Endothelial cell of umbilical vein (primary cell): Measurements from ENCODE around the gene NOB1. TPM values are rescaled to one million over a fixed set of nuclear protein-coding genes. Genes with fewer than 3 reads are reported as not detected.

ENCODE experiments used
- BruUV-seq: library from RNA; stranded (reverse); fragments of 400-500 nt; replicated peaks from 2 replicates; lab custom pipeline; 2021; lab: Mats Ljungman, UMichigan
- CTCF ChIA-PET: fragments of 300-600, 350-600 bp; sonication (Branson Sonifier 250); formaldehyde crosslinking; loops from one replicate; lab custom pipeline; 2021; ENCODE audit warnings: antibody characterized with exemption, inconsistent platforms; lab: Charles Lee
- POLR2A ChIA-PET: fragments of 300-600, 350-600 bp; sonication (Branson Sonifier 250); formaldehyde crosslinking; loops from one replicate; lab custom pipeline; 2021; ENCODE audit warnings: antibody characterized with exemption, inconsistent platforms; lab: Charles Lee
- DNase-seq: peaks from one replicate; pipeline ENCODE4 v3.0.0-alpha.2; 2011; ENCODE audit warnings: low read depth, low spot score
- FAIRE-seq: peaks from 2 replicates; lab custom pipeline; 2011; peaks lifted over from hg19 to GRCh38; lab: Jason Lieb, UNC
- H2AFZ ChIP-seq: 2 replicates; pipeline ENCODE4 v1.6.0; 2012; ENCODE audit warnings: low read depth, low read length, control low read depth, inconsistent platforms
- H3K27ac ChIP-seq: 2 replicates; pipeline ENCODE4 v1.5.1; 2011; ENCODE audit warnings: low read depth, mild to moderate bottlenecking, control low read depth, low read length, moderate library complexity; ENCODE audit not compliant: insufficient read depth
- H3K27me3 ChIP-seq, 2 experiments: 2 replicates each; pipeline versions ENCODE4 v1.6.0 to v1.6.1; 2011; ENCODE audit warnings: low read length in 2 of 2, mixed read lengths in 1 of 2; ENCODE audit not compliant: control insufficient read depth in 2 of 2, insufficient read depth in 2 of 2
- H3K36me3 ChIP-seq, 2 experiments: 2 replicates in 1 of 2; 3 replicates in 1 of 2; pipeline ENCODE4 v1.5.1; 2011; ENCODE audit warnings: low read length in 2 of 2, mild to moderate bottlenecking in 1 of 2, moderate library complexity in 1 of 2; ENCODE audit not compliant: control insufficient read depth in 2 of 2, insufficient read depth in 2 of 2; ENCODE audit errors: extremely low read depth in 1 of 2
- H3K4me1 ChIP-seq: 3 replicates; pipeline ENCODE4 v1.5.1; 2011; ENCODE audit warnings: mild to moderate bottlenecking, low read length; ENCODE audit not compliant: control insufficient read depth, insufficient read depth; ENCODE audit errors: extremely low read depth
- H3K4me2 ChIP-seq: 2 replicates; pipeline ENCODE4 v1.6.1; 2011; ENCODE audit warnings: low read length, control low read depth, mixed read lengths; ENCODE audit not compliant: insufficient read depth
- H3K4me3 ChIP-seq, 3 experiments: fragments of 200-600 bp in 1 of 3; sonication (generic), shearing (Covaris generic) in 1 of 3; replicated peaks in 1 of 3; 2 replicates each; pipeline ENCODE4 v1.5.1; 2011 to 2016; ENCODE audit warnings: control low read depth in 3 of 3, low read length in 3 of 3, mild to moderate bottlenecking in 2 of 3, inconsistent platforms in 1 of 3, low read depth in 1 of 3, moderate library complexity in 1 of 3; ENCODE audit not compliant: insufficient read depth in 1 of 3
- H3K79me2 ChIP-seq: 2 replicates; pipeline ENCODE4 v1.6.0; 2012; ENCODE audit warnings: low read length, inconsistent platforms; ENCODE audit not compliant: control insufficient read depth, insufficient read depth
- H3K9ac ChIP-seq: replicated peaks from 2 replicates; pipeline ENCODE3; 2011; ENCODE audit warnings: low read length, control low read depth; ENCODE audit not compliant: insufficient read depth; ENCODE audit errors: extremely low read depth
- H3K9me1 ChIP-seq: replicated peaks from 3 replicates; pipeline ENCODE4 v1.6.0; 2011; ENCODE audit warnings: mild to moderate bottlenecking, low read length; ENCODE audit not compliant: control insufficient read depth, insufficient read depth; ENCODE audit errors: extremely low read depth
- H3K9me3 ChIP-seq: replicated peaks from 2 replicates; pipeline ENCODE4 v1.5.1; 2012; ENCODE audit warnings: low read length, inconsistent platforms; ENCODE audit not compliant: control insufficient read depth, insufficient read depth
- H4K20me1 ChIP-seq: replicated peaks from 2 replicates; pipeline ENCODE3; 2011; ENCODE audit warnings: mild to moderate bottlenecking, low read length; ENCODE audit not compliant: control insufficient read depth, insufficient read depth; ENCODE audit errors: extremely low read depth
- EZH2 ChIP-seq: IDR thresholded peaks from 2 replicates; pipeline ENCODE4 v1.6.1; 2012; ENCODE audit warnings: borderline replicate concordance, low read depth, mild to moderate bottlenecking, moderate library complexity, low read length, inconsistent platforms; ENCODE audit not compliant: severe bottlenecking
- FOS ChIP-seq: IDR thresholded peaks from 2 replicates; pipeline ENCODE4 v1.6.1; 2011; ENCODE audit warnings: mild to moderate bottlenecking, low read length, moderate library complexity, borderline replicate concordance; ENCODE audit not compliant: insufficient read depth
- GATA2 ChIP-seq: IDR thresholded peaks from 2 replicates; pipeline ENCODE4 v1.7.0; 2011; ENCODE audit warnings: low read depth, mild to moderate bottlenecking, moderate library complexity, mixed read lengths, low read length; ENCODE audit not compliant: insufficient read length, insufficient read depth
- JUN ChIP-seq: IDR thresholded peaks from 2 replicates; pipeline ENCODE4 v1.6.1; 2011; ENCODE audit warnings: borderline replicate concordance, low read depth; ENCODE audit not compliant: insufficient read length, insufficient read depth
- MYC ChIP-seq: IDR thresholded peaks from one replicate; pipeline ENCODE4 v1.6.1; 2011; ENCODE audit warnings: mild to moderate bottlenecking, low read depth, low read length
- POLR2A ChIP-seq: IDR thresholded peaks from 2 replicates; pipeline ENCODE4 v1.6.1; 2012; ENCODE audit warnings: low read depth, mild to moderate bottlenecking, control low read depth, low read length
- POLR2AphosphoS5 ChIP-seq: IDR thresholded peaks from 2 replicates; pipeline ENCODE4 v1.6.1; 2012; ENCODE audit warnings: low read depth, mild to moderate bottlenecking, control low read depth, low read length, moderate library complexity; ENCODE audit not compliant: insufficient read depth
- dilution Hi-C: fragments of 300-500 bp; cut with MboI; formaldehyde crosslinking; loops from one replicate; pipeline ENCODE4 v1.15.0; 2019; ENCODE audit warnings: low sequenced_read_pairs; ENCODE audit not compliant: extremely low pct_ligation_motif_present
- intact Hi-C: fragments of 100-400 bp; cut with micrococcal nuclease; formaldehyde crosslinking; loops from one replicate; pipeline ENCODE4 v1.10.0; 2022
- polyA plus RNA-seq, 4 experiments: library from polyadenylated mRNA; depleted of rRNA in 3 of 4; stranded (reverse) in 3 of 4; unstranded in 1 of 4; fragments of >200 nt; gene quantifications; 2 replicates each; pipeline versions ENCODE4 v1.2.1 to v1.2.3, GENCODE V29; 2011 to 2012; ENCODE audit warnings: missing spikeins in 1 of 4
- total RNA-seq: library from RNA; stranded (reverse); gene quantifications from 2 replicates; pipeline ENCODE4 v1.2.3, GENCODE V29; 2021
- TF ChIP-seq, protein P1 (sequence below), 2 donors: IDR thresholded peaks; 1 replicate in 1 of 2; 2 replicates in 1 of 2; pipeline ENCODE4 v1.5.1; 2011; ENCODE audit warnings: low read length in 2 of 2, mild to moderate bottlenecking in 2 of 2, moderate library complexity in 2 of 2, control low read depth in 1 of 2, inconsistent platforms in 1 of 2, low read depth in 1 of 2; ENCODE audit not compliant: insufficient read depth in 1 of 2; ENCODE audit errors: extremely low read depth in 1 of 2
- TF ChIP-seq, protein P2 (sequence below): IDR thresholded peaks from 2 replicates; pipeline ENCODE4 v1.6.1; 2011; ENCODE audit not compliant: insufficient read depth, insufficient read length

NOB1 gene
- total and polyA plus RNA-seq, 2 donors (not counting 3 experiments of a cell fraction or from before 2014, with no cell fraction given), result 65.4 to 66.5 TPM

DNA sequence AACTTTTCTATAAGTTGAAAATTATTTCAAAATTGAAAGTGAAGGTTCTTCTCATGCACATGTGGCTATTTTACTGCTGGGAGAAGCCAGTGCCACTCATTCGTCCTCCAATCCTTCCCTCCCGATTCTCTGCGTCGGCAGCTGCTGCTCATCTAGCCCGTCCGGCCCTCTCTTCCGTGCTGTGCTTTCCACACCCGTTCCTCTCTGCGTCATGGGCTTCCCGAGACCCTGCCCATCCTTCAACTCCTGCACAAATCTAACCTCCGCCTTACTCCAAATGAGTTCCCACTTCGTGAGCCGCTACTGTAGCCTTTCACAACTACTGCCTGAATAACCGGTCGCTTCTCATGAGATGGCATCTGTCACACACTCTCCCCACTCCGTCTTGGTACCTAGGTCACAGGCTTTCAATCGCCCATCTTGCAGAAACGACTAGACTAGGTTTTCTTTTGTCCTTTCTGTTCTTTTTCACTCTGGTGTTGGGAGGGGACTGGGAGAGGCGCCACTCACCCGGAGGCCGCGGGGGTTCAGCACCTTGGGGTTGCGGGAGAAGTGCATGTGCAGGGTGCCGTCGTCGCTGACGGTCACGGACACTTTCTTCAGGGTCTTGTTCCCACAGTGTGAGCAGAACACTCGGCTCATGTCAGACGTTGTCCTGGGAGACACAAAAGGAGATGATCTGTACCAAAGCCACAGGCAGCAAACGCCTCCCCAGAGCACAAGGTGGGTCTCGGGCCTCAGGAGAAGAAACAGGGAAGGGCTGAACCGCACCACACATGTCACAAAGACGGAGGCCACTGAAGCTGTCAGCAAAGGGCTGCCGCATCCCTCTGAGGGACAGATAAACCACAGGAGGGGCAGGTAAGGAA lies 10.1 kb downstream of the NOB1 start:
- no peak for TF ChIP-seq JUN
- TF ChIP-seq, protein P1, sequence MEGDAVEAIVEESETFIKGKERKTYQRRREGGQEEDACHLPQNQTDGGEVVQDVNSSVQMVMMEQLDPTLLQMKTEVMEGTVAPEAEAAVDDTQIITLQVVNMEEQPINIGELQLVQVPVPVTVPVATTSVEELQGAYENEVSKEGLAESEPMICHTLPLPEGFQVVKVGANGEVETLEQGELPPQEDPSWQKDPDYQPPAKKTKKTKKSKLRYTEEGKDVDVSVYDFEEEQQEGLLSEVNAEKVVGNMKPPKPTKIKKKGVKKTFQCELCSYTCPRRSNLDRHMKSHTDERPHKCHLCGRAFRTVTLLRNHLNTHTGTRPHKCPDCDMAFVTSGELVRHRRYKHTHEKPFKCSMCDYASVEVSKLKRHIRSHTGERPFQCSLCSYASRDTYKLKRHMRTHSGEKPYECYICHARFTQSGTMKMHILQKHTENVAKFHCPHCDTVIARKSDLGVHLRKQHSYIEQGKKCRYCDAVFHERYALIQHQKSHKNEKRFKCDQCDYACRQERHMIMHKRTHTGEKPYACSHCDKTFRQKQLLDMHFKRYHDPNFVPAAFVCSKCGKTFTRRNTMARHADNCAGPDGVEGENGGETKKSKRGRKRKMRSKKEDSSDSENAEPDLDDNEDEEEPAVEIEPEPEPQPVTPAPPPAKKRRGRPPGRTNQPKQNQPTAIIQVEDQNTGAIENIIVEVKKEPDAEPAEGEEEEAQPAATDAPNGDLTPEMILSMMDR (IDR thresholded peaks at IDR 0.05; ENCODE audit: extremely low read depth in 1 of 2, insufficient read depth in 1 of 2, low read depth in 1 of 2, low read length in 2 of 2), result no peak
- TF ChIP-seq, protein P2, sequence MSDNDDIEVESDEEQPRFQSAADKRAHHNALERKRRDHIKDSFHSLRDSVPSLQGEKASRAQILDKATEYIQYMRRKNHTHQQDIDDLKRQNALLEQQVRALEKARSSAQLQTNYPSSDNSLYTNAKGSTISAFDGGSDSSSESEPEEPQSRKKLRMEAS, result no peak
- no peak for TF ChIP-seq GATA2
- TF ChIP-seq FOS, result no peak
- TF ChIP-seq POLR2A, result no peak
- no peak for TF ChIP-seq EZH2
- TF ChIP-seq POLR2AphosphoS5, result no peak
- no peak for TF ChIP-seq MYC
- ChIA-PET POLR2A (no interaction called here), CTCF (interaction anchor here (1.4 kb wide), 1 partner anchor 10 kb away, joined by 8 read pairs; the partner anchor contains the start of gene NOB1)
- Histone ChIP-seq H2AFZ (no peak overlapping the region), H3K9me1 (no peaks in the 10 kb centered on the region), H3K4me3 (no peak overlapping the region), H3K79me2 (peaks cover 10% of the 10 kb centered on the region), H3K9me3 (no peaks in the 10 kb centered on the region), H3K36me3 (peaks cover 29 to 38% of the 10 kb centered on the region in 2 experiments), H3K9ac (no peak overlapping the region), H3K4me1 (peaks cover 7% of the 10 kb centered on the region), H3K27me3 (no peaks in the 10 kb centered on the region), H3K27ac (no peak overlapping the region), H3K4me2 (no peak overlapping the region), H4K20me1 (no peaks in the 10 kb centered on the region)
- intact Hi-C loops, result no loop called here
- DNase-seq, result no peak
- FAIRE-seq, result no peak
- BruUV-seq, result no TSS peak
- dilution Hi-C loops, result no loop called here
